Heart right ventricle (tissue), 16 donors: ENCODE results near the gene C11orf97. TPM values are rescaled to one million over a fixed set of nuclear protein-coding genes. Genes with fewer than 3 reads are reported as not detected.

Experiments used
- ATAC-seq, 8 donors: fragments of 200-7000 bp; cut with Tn5 transposase; one replicate each; pipeline ENCODE4 v1.9.1; 2020; ENCODE audit warnings: mild to moderate bottlenecking in 8 of 8, moderate library complexity in 8 of 8, moderate number of reproducible peaks in 1 of 8
- DNase-seq, 2 donors: peaks; one replicate each; pipeline ENCODE4 v3.0.0-alpha.2; 2020
- H3K27ac ChIP-seq, 10 donors: fragments of 200-600 bp; sonication (generic) in 2 of 10; one replicate each; pipeline versions ENCODE4 v1.5.0 to v1.8.0; 2020 to 2022; ENCODE audit warnings: mild to moderate bottlenecking in 3 of 10
- H3K27me3 ChIP-seq, 7 donors: fragments of 200-600 bp; one replicate each; pipeline ENCODE4 v1.8.0; 2021 to 2022; ENCODE audit warnings: mild to moderate bottlenecking in 2 of 7
- H3K36me3 ChIP-seq, 9 donors: fragments of 200-600 bp; sonication (generic) in 1 of 9; one replicate each; pipeline versions ENCODE4 v1.5.0 to v1.8.0; 2020 to 2022; ENCODE audit warnings: mild to moderate bottlenecking in 2 of 9
- H3K4me1 ChIP-seq, 9 donors: fragments of 200-600 bp; sonication (generic) in 1 of 9; one replicate each; pipeline versions ENCODE4 v1.5.0 to v1.8.0; 2020 to 2022; ENCODE audit warnings: mild to moderate bottlenecking in 4 of 9
- H3K4me3 ChIP-seq, 10 donors: fragments of 200-600 bp; sonication (generic) in 2 of 10; one replicate each; pipeline versions ENCODE4 v1.5.0 to v1.8.0; 2020 to 2022; ENCODE audit warnings: mild to moderate bottlenecking in 7 of 10, moderate library complexity in 2 of 10
- H3K9me3 ChIP-seq, 11 donors: fragments of 200-600 bp in 10 of 11; sonication (generic) in 2 of 11; one replicate each; pipeline versions ENCODE4 v1.5.0 to v1.8.0; 2013 to 2022; ENCODE audit warnings: mild to moderate bottlenecking in 2 of 11, control low read depth in 1 of 11, moderate library complexity in 1 of 11
- WGBS, 2 donors: extraction: QIAGEN DNeasy Blood & Tissue Kit; methylation state at CpG; one replicate each; pipeline ENCODE4 v1.1.7; 2013; ENCODE audit warnings: inconsistent platforms in 1 of 2; 5-methylcytosine and 5-hydroxymethylcytosine counted together
- intact Hi-C, 10 donors: fragments of 100-400 bp; cut with DNase I; formaldehyde crosslinking; loops; one replicate each; pipeline versions ENCODE4 v1.11.1 to v1.14.2; 2022
- polyA plus RNA-seq, 2 donors: library from polyadenylated mRNA; stranded (reverse); fragments of 200-250 nt; gene quantifications; one replicate each; pipeline ENCODE4 v1.2.3, GENCODE V29; 2013
- total RNA-seq, 10 donors: library from RNA; stranded (reverse); fragmentation: NEBNext Ultra II Directional in 3 of 10; extraction: Animal tissue kit (Norgen Biotek cat#: 25700) in 3 of 10; gene quantifications; one replicate each; pipeline versions ENCODE4 v1.2.1 to v1.2.4, GENCODE V29; 2021 to 2023
- TF ChIP-seq, protein P1 (sequence below), 9 donors: fragments of 200-600 bp; sonication (generic) in 2 of 9; IDR thresholded peaks; one replicate each; pipeline versions ENCODE4 v1.5.0 to v1.8.0; 2021 to 2022; ENCODE audit warnings: antibody characterized with exemption in 9 of 9, mild to moderate bottlenecking in 5 of 9, moderate library complexity in 1 of 9
- donor health status: Arrhythmogenic right ventricular cardiomyopathy.
- donor health status: ischemic (EF 13 %, LVEDD 7.1; RV severe dilation, severe dysfunction).
- donor health status: healthy with polysubstance abuse.
- donor health status: DM: no; HTN: yes; CAD: no.
- donor health status: DM: no; HTN: no; CAD: no.
- donor health status: ischemic (EF 25% LVEDD 6.9; RV normal size, moderate dysfunction).
- donor health status: ischemic (EF 25% LVEDD 5.7; RV mildly dilated, moderate dysfunction).
- donor health status: healthy.
- donor health status: DM: yes; HTN: yes; CAD: no.
- donor health status: Ischemic cardiomyopathy.
- donor health status: ischemic (EF 35%, LVEDD 5.7; RV mildly dilated, moderate dysfunction).
- donor health status: nonischemic (EF 11% LVEDD 7.7; RV severe dilation, severe dysfunction).
- donor health status: DM: yes; HTN: yes; CAD: no.
- donor health status: PGD.
- donor health status: ischemic (EF 29% LVEDD 5.4; RV normal size, mild dysfunction).
- donor health status: nonischemic (EF 23%, LVEDD 6.1; RV moderate dilation, normal function).

C11orf97 gene
- total and polyA plus RNA-seq, 12 donors: not detected

DNA sequence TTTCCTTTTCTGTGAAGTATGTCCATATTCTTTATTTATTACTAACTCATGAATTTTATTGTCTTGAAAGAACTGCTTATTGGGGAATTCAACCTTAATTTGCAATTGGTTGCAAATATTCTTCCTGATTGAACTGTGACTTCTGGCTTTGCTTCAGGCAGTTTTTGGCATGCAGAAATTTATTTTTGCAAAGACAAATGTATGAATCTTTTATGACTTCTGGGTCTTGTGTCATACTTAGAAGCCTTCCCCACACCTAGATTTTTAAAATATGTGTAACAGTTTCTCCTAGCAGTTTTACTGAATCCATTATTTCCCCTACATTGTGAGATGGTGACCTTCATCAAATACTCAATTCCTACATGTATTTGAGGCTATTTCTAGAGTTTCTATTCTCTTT lies 30.9 kb upstream of the C11orf97 start:
- no peak overlapping the region for H3K27ac ChIP-seq
- H3K27me3 ChIP-seq: no peaks in the 10 kb centered on the region
- ATAC-seq: no peak
- H3K4me3 ChIP-seq: no peak overlapping the region
- intact Hi-C loops: no loop called here
- TF ChIP-seq, protein P1, sequence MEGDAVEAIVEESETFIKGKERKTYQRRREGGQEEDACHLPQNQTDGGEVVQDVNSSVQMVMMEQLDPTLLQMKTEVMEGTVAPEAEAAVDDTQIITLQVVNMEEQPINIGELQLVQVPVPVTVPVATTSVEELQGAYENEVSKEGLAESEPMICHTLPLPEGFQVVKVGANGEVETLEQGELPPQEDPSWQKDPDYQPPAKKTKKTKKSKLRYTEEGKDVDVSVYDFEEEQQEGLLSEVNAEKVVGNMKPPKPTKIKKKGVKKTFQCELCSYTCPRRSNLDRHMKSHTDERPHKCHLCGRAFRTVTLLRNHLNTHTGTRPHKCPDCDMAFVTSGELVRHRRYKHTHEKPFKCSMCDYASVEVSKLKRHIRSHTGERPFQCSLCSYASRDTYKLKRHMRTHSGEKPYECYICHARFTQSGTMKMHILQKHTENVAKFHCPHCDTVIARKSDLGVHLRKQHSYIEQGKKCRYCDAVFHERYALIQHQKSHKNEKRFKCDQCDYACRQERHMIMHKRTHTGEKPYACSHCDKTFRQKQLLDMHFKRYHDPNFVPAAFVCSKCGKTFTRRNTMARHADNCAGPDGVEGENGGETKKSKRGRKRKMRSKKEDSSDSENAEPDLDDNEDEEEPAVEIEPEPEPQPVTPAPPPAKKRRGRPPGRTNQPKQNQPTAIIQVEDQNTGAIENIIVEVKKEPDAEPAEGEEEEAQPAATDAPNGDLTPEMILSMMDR (IDR thresholded peaks at IDR 0.05): no peak
- no peak for DNase-seq
- no peaks in the 10 kb centered on the region for H3K9me3 ChIP-seq
- H3K36me3 ChIP-seq: peaks cover 0 to 100% (median 27%) of the 10 kb centered on the region in 9 donors
- H3K4me1 ChIP-seq: no peaks in the 10 kb centered on the region

DNA sequence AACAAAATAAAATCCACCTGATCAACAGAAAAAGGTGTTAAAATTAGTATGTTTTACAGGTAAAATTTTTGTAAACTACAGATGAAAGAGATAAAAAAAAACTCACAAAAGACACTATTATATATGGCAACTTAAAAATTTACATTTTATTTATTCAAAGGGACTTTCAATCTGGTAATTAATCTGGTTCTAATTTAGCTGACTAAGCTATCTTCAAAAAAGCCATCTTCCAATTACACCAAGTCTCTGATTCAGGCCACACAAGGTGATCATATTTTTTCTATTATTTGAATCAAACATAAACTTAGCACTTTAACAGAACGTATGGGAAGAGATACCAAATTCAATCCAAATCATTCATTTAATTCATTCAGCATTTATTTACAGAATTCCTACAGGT lies 26.2 kb upstream of the C11orf97 start:
- no peaks in the 10 kb centered on the region for H3K27me3 ChIP-seq
- intact Hi-C loops: no loop called here
- ATAC-seq: no peak

GRCh38 chr11:94493281-94494125 lies 18.8 kb upstream of the C11orf97 start, which contains the start of the genes ANKRD49 and MRE11:
Gene ANKRD49, plus strand, starts transcription at chr11:94493984. Its CDS starts 2,710 bp downstream, at chr11:94496694.
Gene MRE11, minus strand, starts transcription at chr11:94493844. Its CDS starts 1,043 bp downstream, at chr11:94492801.
- H3K4me3 ChIP-seq: peak within 1 kb of the TSS; percentile 55 to 95 (median 88)
- TF ChIP-seq, protein P1 (IDR thresholded peaks at IDR 0.05): no peak
- peaks cover 0 to 33% (median 21%) of the 10 kb centered on the region in 9 donors for H3K4me1 ChIP-seq
- intact Hi-C loops: loop anchor here in 1 of 10 donors (10.0 kb wide), 1 partner anchor 599 kb away; no protein-coding TSS in a partner anchor
- H3K36me3 ChIP-seq: peaks cover 0 to 48% (median 16%) of the 10 kb centered on the region in 9 donors
- 0% methylated on average over 55 of the region's 55 CpGs for WGBS, 2 donors
- DNase-seq: peak; percentile 94 to 96
- peak within 1 kb of the TSS; percentile 15 to 92 (median 74) for H3K27ac ChIP-seq
- no peaks in the 10 kb centered on the region for H3K27me3 ChIP-seq
- peak; percentile 100 for ATAC-seq
- H3K9me3 ChIP-seq: no peaks in the 10 kb centered on the region

More for the DNA sequence above, 26.2 kb upstream of the C11orf97 start:
- no peak overlapping the region for H3K27ac ChIP-seq
- no peak for DNase-seq
- no peaks in the 10 kb centered on the region for H3K9me3 ChIP-seq
- H3K36me3 ChIP-seq: peaks cover 0 to 97% (median 26%) of the 10 kb centered on the region in 9 donors
- no peaks in the 10 kb centered on the region for H3K4me1 ChIP-seq
- TF ChIP-seq, protein P1 (IDR thresholded peaks at IDR 0.05): no peak
- 88 to 93% methylated on average over 1 of the region's 1 CpG for WGBS, 2 donors
- no peak overlapping the region for H3K4me3 ChIP-seq

GRCh38 chr11:94494126-94494680 lies 18.1 kb upstream of the C11orf97 start:
- no peak for DNase-seq
- ATAC-seq: peak; percentile 43 to 86 (median 70)
- Histone ChIP-seq H3K36me3 (peaks cover 0 to 48% (median 21%) of the 10 kb centered on the region in 9 donors), H3K27me3 (no peaks in the 10 kb centered on the region), H3K4me3 (peak overlapping the region; percentile 55 to 95 (median 88)), H3K4me1 (peaks cover 0 to 33% (median 21%) of the 10 kb centered on the region in 9 donors), H3K27ac (peak overlapping the region; percentile 13 to 92 (median 74)), H3K9me3 (no peaks in the 10 kb centered on the region)
- intact Hi-C loops: loop anchor here in 1 of 10 donors (10.0 kb wide), 1 partner anchor 599 kb away; no protein-coding TSS in a partner anchor
- TF ChIP-seq, protein P1 (IDR thresholded peaks at IDR 0.05): no peak
- WGBS, 2 donors: 3 to 4% methylated on average over 19 of the region's 19 CpGs
